Cardiac muscle cell (in vitro differentiated cells and primary cell): ENCODE results near the gene PRKCQ. TPM values are rescaled to one million over a fixed set of nuclear protein-coding genes. Genes with fewer than 3 reads are reported as not detected.

Experiments used
- DNase-seq, 2 donors: peaks; one replicate each; pipeline versions ENCODE4 v3.0.0 to v3.0.0-alpha.2; 2010 to 2017; ENCODE audit warnings: low read depth in 1 of 2, low spot score in 1 of 2
- H3K27ac ChIP-seq: fragments of 200-600 bp; sonication (generic); 2 replicates; pipeline ENCODE4 v1.5.1; 2016
- H3K27me3 ChIP-seq: fragments of 200-600 bp; sonication (generic); 2 replicates; pipeline ENCODE4 v1.6.0; 2016; ENCODE audit warnings: control low read depth
- H3K36me3 ChIP-seq: fragments of 200-600 bp; sonication (generic); 2 replicates; pipeline ENCODE4 v1.5.1; 2016; ENCODE audit warnings: control low read depth
- H3K4me1 ChIP-seq: fragments of 200-600 bp; sonication (generic); 2 replicates; pipeline ENCODE4 v1.8.1; 2017; ENCODE audit warnings: low read depth, mild to moderate bottlenecking, mixed run types
- H3K4me3 ChIP-seq: fragments of 200-600 bp; sonication (generic); 2 replicates; pipeline ENCODE4 v1.5.1; 2016; ENCODE audit warnings: mild to moderate bottlenecking
- H3K9me3 ChIP-seq: fragments of 200-600 bp; sonication (generic); 2 replicates; pipeline ENCODE4 v1.5.1; 2017; ENCODE audit warnings: low read depth, mild to moderate bottlenecking, control low read depth
- polyA plus RNA-seq: library from polyadenylated mRNA; unstranded; fragments of >200 nt; fragmentation: Nextera tagmentation; extraction: Ambion mirVana; gene quantifications from 2 replicates; pipeline ENCODE4 v1.2.1, GENCODE V29; 2016
- total RNA-seq: library from RNA; depleted of rRNA; stranded (reverse); fragments of >200 nt; gene quantifications from 2 replicates; pipeline ENCODE4 v1.2.3, GENCODE V29; 2016
- TF ChIP-seq, protein P1 (sequence below): IDR thresholded peaks from 2 replicates; pipeline ENCODE4 v1.5.1; 2012; ENCODE audit warnings: low read depth, mild to moderate bottlenecking, low read length

The PRKCQ gene
- total and polyA plus RNA-seq, 2 experiments from 2014 or later = 3.7 to 4.1 TPM

DNA sequence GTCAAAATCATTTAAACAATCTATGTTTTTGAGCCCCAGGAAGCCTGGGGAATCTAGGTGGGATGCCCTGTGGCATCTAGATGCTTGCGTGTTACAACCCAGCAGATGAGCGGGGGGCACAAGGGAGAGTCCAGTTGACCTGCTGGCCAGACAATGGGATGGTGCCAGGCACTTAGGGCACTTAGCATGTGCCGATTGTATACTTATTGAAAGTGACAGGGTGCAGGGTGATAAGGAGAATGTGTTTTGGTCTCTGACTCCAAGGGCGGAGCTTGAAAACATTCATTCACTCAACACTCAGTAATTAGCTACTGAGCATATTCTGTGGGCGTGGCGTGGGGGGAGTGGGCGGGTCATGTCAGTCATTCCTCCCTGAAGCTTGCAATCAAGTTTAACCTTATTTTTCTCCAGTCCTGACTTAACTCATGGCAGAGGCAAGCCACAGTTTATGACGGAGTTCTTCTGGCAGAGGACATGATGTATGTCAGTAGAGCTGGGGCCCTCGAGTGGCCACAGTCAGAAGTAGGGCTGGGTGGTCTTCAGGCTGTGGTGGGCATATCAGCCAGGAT, 115.1 kb downstream of the PRKCQ start:
- H3K4me3 ChIP-seq = no peak overlapping the region
- TF ChIP-seq, protein P1, sequence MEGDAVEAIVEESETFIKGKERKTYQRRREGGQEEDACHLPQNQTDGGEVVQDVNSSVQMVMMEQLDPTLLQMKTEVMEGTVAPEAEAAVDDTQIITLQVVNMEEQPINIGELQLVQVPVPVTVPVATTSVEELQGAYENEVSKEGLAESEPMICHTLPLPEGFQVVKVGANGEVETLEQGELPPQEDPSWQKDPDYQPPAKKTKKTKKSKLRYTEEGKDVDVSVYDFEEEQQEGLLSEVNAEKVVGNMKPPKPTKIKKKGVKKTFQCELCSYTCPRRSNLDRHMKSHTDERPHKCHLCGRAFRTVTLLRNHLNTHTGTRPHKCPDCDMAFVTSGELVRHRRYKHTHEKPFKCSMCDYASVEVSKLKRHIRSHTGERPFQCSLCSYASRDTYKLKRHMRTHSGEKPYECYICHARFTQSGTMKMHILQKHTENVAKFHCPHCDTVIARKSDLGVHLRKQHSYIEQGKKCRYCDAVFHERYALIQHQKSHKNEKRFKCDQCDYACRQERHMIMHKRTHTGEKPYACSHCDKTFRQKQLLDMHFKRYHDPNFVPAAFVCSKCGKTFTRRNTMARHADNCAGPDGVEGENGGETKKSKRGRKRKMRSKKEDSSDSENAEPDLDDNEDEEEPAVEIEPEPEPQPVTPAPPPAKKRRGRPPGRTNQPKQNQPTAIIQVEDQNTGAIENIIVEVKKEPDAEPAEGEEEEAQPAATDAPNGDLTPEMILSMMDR = no peak

DNA sequence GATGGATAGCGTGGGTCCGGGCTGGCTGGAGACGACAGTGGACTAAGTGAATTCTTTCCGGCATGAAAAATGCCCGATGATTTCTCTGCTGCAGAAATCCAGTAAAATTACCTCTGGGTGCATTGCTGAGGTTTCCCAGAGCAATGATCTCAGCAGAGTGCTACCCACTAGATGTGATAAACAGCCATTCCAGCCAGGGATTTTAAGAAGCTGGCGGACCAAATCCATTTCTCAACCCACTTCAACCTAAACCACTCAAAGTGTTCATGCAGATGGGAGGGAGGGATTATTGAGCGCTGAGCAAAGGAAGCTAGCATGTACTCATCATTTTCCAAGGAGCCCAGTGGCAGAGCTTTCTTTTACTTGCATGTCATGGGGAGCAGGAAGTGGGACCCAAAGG, 116.7 kb downstream of the PRKCQ start:
- Histone ChIP-seq H3K27ac (no peak overlapping the region), H3K9me3 (no peaks in the 10 kb centered on the region), H3K36me3 (no peaks in the 10 kb centered on the region), H3K27me3 (no peaks in the 10 kb centered on the region), H3K4me3 (no peak overlapping the region), H3K4me1 (no peaks in the 10 kb centered on the region)
- no peak for DNase-seq
- TF ChIP-seq, protein P1 = no peak

More for the DNA sequence above, 115.1 kb downstream of the PRKCQ start:
- Histone ChIP-seq H3K27ac (no peak overlapping the region), H3K27me3 (no peaks in the 10 kb centered on the region), H3K9me3 (no peaks in the 10 kb centered on the region), H3K4me1 (no peaks in the 10 kb centered on the region), H3K36me3 (no peaks in the 10 kb centered on the region)
- DNase-seq = no peak

DNA sequence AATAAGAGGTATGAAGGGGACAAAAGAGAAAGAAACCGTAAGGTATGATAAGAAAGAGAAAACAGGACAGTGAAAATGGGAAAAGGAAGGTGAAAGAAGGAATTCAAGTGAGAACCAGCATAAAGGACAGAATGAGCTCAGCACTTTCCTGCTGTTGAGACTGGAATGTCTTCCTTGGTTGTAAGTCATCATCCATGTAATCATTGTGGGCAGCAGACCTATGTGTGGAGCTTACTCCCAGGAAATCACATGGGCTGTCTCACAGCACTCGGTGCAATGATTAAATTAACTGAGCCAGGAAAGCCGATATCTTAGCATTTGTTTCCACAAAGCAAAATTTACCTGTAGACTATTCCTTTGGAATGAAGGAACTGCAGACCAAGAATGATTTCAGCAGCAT, 118.1 kb downstream of the PRKCQ start:
- Histone ChIP-seq H3K27ac (no peak overlapping the region), H3K27me3 (no peaks in the 10 kb centered on the region), H3K9me3 (no peaks in the 10 kb centered on the region), H3K4me1 (no peaks in the 10 kb centered on the region), H3K36me3 (no peaks in the 10 kb centered on the region), H3K4me3 (no peak overlapping the region)
- TF ChIP-seq, protein P1 = no peak
- no peak for DNase-seq

DNA sequence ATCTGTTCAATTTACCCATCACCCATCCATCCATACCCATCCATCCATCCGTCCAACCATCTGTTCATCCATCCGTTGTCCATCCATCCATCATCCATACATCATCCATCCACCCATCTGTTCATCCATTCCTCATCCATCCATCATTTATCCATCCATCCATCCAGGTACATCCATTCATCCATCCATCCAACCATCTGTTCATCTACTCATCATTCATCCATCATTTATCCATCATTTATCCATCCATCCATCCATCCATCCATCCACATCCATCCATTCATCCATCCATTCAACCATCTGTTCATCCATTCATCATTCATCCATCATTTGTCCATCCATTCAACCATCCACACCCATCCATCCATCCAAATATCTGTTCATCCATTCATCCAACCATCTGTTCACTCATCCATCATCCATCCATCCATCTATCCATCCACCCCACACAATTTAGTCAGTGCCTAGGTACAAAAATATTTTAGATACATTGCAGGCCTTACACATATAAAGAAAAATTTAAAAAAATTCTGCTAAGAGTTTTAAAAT, 119.1 kb downstream of the PRKCQ start:
- Histone ChIP-seq H3K4me1 (no peaks in the 10 kb centered on the region), H3K27ac (no peak overlapping the region), H3K27me3 (no peaks in the 10 kb centered on the region), H3K4me3 (no peak overlapping the region), H3K9me3 (no peaks in the 10 kb centered on the region), H3K36me3 (no peaks in the 10 kb centered on the region)
- TF ChIP-seq, protein P1 = no peak
- no peak for DNase-seq

DNA sequence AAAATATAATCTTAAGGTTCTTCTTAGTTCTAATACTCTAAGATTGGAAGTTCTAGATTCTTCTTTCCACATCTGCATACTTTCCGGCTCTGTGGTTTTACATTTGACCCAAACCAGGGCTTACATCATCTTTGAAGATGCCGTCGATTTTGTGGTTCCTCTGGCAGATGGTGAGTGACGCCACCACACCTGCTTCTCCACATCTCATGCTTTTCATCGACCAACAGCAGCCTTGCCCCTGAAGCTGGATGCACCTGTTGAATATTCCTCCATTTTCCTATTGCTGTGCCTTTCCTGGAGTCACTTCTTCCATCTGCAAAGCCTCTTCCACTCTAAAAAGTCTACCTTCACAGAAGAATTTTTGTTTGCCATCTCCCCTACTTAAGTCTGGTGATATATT, 121.3 kb downstream of the PRKCQ start:
- TF ChIP-seq, protein P1 = no peak
- Histone ChIP-seq H3K4me3 (no peak overlapping the region), H3K4me1 (no peaks in the 10 kb centered on the region), H3K27ac (no peak overlapping the region), H3K36me3 (no peaks in the 10 kb centered on the region), H3K9me3 (no peaks in the 10 kb centered on the region), H3K27me3 (no peaks in the 10 kb centered on the region)
- no peak for DNase-seq
